GM18511 (cell line): ENCODE measurements around the gene METAP2.

Experiments used
- ATAC-seq: cut with Tn5 transposase; IDR thresholded peaks from one replicate; pipeline ENCODE4 v1.9.1; 2021; ENCODE audit warnings: mild to moderate bottlenecking, moderate library complexity; ENCODE audit not compliant: unreplicated experiment

METAP2 gene

DNA sequence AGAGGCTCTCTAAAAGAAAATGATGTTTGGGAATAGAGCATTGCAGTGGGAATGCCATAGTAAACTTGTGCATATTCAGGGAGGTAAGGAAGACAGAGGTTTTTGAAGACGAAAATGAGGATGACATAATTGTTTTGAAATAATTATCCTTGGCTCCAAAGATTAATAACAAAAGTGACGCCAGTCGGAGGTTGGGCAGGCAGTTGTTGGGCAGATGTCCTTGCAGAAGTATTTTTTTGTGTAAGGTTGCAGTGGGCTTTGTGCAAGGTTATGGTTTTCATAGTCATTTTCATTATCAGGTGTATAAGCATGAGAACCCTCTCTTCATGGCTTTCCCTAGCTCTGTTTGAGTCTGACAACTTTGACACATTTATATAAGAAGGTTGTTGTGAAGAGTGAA lies 35.3 kb downstream of the METAP2 start:
- ATAC-seq = no peak

DNA sequence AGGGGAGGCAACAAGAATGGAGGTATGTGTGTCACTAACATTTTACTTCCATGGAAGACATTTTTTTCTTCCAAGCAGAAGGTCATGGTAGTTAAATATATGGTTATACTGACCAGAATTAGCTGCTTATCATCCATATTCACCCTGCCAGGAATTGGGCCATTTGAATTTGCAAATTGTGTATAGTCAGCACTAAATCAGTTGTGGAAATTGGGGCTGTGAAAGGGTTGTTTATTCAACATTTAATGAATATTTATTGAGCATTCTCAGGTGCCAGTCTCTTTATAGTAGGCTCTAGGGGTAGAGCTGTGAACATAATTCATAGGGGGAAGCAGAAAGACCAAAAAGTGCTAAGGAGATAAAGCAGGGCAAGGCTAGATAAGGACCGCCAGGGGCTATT lies 38.0 kb downstream of the METAP2 start:
- no peak for ATAC-seq

DNA sequence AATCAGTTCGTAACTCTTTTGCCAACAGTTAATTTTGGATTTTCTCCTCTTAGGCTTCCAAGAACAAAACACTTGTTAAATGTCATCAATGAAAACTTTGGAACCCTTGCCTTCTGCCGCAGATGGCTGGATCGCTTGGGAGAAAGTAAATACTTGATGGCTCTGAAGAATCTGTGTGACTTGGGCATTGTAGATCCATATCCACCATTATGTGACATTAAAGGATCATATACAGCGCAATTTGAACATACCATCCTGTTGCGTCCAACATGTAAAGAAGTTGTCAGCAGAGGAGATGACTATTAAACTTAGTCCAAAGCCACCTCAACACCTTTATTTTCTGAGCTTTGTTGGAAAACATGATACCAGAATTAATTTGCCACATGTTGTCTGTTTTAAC lies 39.6 kb downstream of the METAP2 start:
- ATAC-seq = no peak

DNA sequence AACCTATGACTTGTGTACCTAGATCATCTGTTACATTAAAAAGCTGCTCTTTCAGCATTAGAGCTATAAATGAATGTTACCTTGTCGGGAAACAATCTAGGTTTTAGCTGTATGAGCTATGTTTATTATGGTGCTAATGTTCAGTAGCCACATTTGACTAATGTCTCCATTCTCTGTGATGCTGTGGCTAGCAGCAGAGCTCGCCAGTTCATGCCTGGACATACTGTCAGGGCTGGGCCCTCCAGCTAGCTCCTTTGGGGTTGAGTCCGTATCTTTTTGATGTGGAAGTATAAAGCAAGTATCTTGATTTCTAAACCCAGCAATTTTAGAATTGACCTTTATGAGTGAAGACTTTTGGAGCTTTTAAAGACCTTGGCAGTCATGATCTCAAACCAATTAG lies 41.2 kb downstream of the METAP2 start:
- ATAC-seq = no peak

DNA sequence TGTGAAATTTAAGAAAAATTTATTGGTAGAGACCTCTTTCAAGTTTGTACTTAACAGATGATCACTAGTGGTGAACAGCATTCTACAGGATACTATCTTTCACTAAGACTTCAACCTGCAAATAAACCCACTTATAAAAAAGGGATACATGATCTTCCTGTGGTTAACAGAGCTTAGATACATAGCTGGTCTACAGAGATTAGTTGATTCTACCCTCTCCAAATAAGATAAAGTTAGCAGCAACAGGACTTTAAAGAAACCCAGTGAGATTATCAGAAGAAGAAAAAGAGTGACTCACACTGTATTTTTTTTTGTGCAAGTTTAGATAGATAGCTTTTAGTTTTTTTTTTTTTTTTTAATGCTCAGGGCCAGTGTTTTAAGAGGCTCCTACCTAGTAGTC lies 42.8 kb downstream of the METAP2 start:
- ATAC-seq = no peak

DNA sequence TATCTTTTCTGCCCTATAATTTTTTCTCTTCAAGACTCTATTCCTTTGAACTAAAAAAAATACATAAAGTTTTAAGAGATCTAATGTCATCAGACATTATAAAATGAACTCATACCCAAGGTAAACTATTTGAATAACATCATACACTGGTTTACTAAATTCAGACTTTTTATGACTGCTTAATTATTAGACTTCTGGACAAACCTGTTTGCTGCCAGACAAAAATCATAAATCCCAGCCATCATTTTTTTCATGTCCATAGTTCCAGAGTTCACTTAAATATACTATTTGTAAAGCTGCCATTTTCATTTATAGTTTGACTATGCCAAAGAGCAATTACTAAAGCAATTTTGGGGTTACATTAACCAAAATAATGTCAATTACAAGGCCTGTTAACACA lies 43.3 kb downstream of the METAP2 start:
- ATAC-seq = no peak

DNA sequence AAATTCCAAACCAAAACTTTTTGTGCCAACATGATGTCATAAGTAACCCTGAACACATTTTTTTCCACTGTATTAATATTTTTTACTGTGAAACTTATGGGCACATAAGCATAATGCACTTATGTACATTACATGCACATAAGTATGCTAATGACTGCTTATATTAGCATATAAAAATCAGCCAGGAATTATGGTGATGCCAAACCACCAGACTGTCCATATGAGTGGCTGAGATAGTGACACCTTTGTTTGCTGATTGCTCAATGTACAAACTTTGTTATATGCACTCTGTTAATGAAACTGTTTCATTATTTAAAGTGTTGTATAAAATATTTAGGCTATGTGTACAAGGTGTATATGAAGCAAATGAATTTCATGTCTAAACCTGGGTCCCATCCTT lies 45.0 kb downstream of the METAP2 start:
- no peak for ATAC-seq

DNA sequence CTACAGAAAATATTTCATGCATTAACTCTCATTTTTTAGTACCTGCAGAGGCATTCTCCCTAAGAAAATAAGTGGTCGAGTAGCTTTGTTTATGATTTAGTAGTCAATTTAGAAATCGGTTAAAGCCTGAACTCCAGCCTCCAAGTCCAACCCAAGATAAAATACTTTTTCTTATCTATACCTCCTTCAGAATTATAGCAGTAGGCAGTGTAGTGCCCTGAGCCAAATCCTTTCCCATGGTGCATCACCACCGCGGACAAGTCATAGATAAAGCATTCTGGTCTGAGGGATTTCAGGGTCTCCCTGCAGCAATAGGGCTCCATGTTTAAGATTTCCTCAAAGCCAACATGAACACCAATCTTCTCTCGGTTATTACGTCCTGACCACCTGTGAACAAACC lies 46.9 kb downstream of the METAP2 start:
- no peak for ATAC-seq

DNA sequence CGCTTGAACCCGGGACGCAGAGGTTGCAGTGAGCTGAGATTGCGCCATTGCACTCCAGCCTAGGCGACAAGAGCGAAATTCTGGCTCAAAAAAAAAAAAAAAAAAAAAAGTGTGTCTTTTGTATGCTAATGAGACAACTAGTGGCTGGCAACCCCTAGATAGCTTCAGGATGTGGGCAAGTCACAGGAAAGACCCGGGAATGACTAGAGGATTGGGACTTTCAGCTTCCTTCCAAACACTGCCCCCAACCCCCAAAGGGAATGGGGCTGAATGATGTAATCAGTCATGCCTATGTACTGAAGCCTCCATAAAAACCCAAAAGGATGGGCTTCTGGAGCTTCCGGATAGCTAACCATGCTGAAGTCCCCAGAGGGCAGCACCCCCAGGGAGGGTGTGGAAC lies 48.7 kb downstream of the METAP2 start:
- ATAC-seq = no peak

DNA sequence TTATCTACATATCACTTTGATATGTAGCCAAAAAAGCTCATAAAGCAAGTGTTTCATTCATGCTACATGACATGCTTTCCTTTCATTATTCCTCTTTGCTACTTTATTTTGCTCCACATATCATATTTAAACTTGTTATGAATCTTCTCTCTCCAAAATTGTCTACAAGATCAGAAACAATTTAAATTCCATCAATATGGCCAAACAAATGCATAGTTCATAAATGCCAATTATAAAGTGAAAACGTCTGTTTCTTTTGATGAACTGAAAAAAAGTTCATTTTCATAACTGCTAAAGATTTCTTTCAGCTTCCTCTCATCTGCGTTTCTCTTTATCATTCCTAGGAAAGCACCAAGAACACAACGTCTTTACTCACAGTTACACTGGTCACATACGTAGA lies 54.5 kb downstream of the METAP2 start:
- ATAC-seq = no peak

DNA sequence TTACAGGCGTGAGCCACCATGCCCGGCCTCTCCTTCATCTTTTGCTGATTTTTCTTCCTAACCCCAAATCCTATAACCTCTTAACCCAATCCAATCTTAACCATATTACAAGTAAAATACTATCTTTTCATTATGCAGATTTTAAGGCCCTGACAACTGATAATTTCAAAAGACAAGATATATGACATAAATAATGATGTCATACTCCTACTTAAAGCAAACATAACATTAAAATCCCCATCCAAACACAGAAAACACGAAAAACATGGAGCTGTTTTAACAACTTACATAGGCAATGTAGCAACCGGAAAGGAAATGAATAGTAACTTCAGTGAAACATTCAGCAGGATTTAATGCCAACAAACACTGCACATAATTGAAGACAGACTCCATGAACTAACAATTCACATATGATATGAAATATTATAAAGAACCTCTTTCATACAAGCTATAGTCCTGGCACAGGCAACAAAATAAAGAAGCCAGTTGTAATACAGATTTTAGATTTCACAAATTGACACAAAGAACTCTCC lies 55.8 kb downstream of the METAP2 start:
- no peak for ATAC-seq

DNA sequence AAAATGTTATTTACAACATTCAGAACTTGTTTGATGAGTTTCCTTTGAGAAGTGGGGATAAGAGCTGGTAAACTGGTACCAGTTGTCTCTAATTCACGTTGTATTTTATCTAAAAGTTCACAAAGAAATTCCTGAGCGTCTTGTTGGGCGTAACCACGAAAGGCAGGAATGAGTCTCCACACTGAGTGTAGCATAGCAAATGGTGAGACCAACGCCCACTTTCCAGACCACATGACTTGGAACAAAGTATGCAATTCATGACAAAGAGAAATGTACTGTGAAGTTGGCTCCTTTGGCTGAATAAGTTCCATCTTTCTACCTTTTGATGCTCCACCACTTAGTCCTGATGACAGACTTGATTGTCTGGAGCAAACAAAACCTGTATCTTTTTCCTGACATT lies 58.9 kb downstream of the METAP2 start:
- no peak for ATAC-seq

DNA sequence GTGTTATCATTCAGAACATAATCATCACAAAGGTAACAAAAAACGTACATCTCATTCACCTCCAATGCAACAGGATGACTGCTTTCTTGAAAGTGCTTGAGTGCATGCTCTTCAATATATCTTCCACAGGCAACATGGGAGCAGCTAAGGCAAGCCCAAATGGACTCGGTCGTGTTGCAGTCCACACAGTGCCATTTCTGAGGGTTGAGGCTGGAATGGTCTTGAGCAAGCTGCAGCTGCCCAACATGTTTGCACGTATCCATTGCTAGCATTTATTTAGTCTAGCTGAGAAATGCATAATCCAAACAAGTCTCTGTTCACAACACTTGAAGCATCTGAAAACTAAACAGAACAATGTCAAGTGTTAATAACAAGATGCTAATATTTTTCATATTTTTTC lies 60.0 kb downstream of the METAP2 start:
- no peak for ATAC-seq

DNA sequence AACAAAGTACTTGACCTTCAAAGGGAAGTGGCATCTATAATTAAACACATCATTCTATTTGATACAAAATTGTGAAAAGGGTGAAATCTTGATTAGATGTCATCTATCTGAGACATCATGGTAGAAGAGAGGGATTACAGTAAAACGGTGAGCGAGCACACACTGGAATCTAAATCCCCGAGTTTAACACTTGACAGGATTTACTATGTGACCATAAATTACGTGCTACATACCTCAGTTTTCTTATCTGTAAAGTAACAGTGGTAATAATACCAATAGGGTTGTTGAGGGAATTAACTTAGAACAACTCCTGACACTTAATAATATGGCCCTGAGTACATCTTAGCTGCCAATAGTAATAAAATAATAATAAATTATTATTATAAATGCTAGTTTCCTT lies 64.1 kb downstream of the METAP2 start:
- no peak for ATAC-seq

DNA sequence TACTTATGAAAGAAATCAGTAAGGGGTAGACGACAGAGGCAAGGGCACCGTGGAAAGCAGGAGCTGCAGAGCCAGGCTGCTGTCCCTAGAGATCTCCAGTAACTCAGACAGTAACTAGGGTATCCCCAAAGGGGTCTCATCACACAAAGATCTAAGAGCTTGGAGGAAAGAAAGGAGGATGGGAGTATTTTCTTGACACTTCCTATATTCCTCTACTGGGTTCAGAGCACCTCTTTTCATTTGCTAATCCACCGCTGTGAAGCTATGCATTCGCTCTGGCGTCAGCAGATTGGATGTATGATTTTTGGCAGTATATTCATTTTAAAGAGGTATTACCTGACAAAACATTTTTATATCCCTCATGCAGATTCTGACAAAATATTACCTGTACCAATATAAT lies 64.7 kb downstream of the METAP2 start:
- ATAC-seq = no peak

DNA sequence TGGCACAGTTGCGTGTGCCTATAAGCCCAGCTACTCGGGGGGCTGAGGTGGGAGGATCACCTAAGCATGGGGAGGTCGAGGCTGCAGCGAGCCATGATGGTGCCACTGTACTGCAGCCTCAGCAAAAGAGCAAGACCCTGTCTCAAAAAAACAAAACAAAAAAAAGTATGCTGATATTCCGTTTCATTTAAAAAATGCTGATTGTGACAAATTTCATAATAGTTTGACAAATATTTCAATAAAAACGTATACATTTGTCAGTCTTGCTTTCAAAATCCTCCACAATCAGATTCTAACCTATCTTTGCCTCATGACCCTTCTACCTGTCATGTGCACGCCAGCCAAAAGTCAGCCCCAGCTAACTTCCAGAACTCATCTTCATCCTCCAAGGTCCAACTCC lies 67.5 kb downstream of the METAP2 start:
- no peak for ATAC-seq

DNA sequence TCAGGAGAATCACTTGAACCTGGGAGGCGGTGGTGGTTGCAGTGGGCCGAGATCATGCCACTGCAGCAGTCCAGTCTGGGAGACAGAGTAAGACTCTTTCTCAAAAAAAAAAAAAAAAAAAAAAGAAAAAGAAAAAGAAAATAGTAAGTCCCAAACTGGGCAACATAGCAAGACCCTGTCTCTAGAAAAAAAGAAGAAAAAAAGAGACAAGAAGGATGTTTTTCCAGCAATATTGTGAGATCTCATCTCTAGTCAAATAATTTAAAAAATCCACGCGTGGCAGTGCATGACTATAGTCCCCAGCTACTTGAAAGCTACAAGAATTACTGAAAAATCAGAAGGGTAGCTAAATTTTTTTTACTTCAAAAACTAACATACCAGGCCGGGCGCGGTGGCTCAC lies 69.4 kb downstream of the METAP2 start:
- no peak for ATAC-seq

DNA sequence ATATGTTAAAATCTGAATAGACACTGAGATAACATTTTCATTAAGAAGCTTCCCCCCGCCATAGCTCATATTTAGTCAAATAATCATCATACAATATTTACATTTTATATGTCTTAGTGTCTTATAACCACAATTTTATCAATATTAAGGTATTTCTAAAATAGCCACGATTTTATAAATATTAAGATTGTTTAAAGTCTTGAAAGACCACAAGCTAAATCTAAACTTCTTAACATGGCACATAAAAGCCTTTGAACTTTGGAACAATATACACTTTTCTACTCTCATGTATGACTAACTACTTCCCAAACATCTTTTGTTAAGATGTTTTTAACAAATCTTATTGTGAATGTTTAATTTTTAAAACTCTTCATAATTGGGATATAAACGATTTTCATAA lies 70.8 kb downstream of the METAP2 start:
- ATAC-seq = no peak

DNA sequence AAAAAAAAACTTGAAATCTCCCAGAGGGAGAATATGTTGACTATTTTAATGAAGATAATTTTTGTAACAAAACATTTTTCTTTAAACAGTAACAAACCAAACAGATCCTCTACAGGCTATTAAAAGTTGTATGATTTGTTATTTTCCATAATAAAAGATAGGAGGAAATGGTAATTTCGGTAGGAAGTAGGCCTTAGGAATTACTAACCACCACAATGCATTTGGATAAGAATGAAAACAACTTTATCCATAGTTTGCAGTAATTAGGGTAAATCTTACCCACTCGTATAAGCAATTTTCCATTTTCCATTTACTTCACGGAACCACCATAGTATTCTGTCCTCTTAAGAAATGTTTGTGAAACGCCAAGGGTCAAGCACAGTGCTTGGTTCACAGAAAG lies 71.4 kb downstream of the METAP2 start:
- ATAC-seq = no peak

DNA sequence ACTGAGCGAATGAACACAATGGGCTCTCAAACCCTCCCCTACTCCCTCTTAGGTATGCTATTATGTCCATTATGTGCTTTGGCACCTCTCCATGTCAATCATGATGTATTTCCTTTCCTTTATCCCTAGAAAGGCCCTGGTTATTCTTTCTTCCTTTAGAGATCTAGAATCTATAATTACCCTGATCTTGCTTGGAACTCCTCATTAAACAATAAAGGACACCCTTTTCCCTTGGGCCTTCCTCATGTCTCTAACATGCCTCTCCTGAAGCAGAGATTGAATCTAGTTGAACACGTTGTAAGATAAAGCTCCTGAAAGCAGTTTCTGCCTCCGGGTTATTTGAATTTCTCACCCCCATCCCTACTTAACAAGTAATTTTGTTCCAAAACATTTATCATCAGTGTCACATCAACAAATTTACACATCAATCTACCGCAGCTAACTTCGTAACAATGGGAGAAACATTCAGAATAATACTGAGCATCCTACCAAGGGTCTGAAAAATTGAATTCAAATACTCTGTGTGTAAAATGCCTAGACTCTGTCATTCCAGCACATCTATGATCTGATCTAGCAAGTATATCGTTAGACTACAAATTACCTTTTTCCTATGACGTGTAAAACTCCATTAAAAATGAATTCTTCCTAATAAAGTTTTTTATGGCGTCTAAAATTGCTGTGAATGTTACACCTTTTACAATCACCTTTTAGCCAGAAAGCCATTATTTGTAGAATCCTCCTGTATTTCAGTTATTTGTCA lies 72.0 kb downstream of the METAP2 start:
- no peak for ATAC-seq

DNA sequence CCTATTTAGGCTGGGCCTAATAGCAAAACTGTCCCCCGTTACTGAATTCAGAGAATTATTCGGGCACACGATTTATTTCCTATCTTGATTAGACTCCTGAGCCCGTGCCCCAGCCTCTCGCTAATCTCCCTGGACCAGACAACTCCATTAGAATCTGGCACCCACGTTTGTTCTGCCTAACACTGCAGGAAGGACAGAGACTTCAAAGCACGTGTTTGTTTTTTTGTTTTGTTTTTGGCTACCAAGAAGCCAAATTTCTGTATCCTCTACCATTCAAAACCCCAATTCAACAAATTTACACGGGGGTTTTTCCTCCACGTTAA lies 72.5 kb downstream of the METAP2 start:
- no peak for ATAC-seq

DNA sequence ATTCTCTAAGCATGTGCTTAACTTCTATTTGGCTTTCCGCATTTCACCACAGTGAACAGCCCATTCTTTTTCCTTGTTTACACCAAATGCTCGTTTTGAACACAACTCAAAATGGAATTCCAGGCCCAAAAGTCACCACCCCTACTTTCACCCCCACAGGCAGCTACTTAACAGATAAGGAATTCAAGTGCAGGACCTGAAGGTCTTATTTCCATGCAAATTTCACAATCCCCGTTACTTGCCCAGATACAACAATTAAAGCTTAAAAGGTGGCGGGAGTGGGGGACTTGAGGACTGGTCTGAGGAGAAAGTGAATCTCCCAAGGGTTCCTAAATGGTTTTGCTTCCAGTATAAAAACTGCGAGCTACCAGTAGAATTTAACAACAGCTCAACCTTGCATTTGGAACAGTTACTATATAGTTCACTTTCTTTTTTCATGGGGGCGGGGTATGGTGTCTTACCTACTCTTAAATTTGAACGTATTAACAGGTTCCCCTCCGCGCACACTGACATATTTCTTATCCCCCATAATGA lies 73.6 kb downstream of the METAP2 start:
- no peak for ATAC-seq

DNA sequence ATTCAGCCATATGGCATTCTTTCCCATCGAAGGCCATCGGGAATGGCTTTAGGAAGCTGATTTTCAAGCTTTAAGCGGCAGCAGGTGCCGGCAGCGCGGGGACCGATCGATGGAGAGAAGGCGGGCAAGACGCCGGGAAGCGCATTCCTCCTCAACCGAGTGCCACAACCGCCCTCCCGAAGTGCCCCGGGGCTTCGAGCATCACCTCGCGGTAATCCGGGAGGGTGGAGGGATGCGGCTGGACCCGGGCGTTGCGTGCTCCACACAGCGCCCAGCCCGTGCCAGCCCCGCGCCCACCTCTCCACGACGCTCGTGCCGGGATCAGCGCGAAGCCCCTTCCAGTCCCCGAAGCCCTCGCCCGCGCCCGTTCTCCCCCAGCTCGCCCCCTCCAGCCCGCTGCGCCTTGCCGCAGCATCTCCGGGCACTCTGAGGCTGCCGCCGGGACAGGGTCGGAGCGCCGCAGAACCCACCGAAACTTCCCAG lies 74.1 kb downstream of the METAP2 start:
- no peak for ATAC-seq
